SH-SY5Y (cell line): Measurements from ENCODE around the gene EVA1C.

Experiments
- GATA2 ChIP-seq: IDR thresholded peaks from 2 replicates; pipeline ENCODE4 v1.6.1; 2011; ENCODE audit warnings: mild to moderate bottlenecking, low read depth, low read length
- GATA3 ChIP-seq: IDR thresholded peaks from 2 replicates; pipeline ENCODE4 v1.6.1; 2011; ENCODE audit warnings: low read depth, mild to moderate bottlenecking, low read length, moderate library complexity

DNA sequence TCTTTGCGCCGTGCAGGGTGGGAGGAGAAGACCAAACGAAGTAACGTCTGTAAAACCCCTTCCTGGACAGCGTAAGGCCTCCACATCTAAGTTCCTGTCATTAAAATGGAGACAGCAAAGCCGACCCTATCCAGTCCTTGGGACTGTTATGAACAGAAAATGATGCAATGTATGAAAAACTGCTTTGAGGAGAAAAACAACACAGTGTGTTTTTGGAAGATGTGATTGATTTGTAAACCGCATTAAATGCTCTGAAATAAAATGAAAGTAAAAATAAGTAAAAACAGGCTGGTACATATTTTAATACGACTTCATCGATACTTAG lies 18.9 kb upstream of the EVA1C start:
- TF ChIP-seq GATA2 (no peak), GATA3 (no peak)
